Sigmoid colon (tissue), 4 donors: ENCODE results near the gene RNF4.

Source experiments
- EP300 ChIP-seq, 4 donors: sonication (generic); formaldehyde crosslinking; IDR thresholded peaks; one replicate each; pipeline ENCODE4 v1.6.1; 2017; ENCODE audit warnings: antibody characterized with exemption in 4 of 4
- POLR2AphosphoS5 ChIP-seq, 4 donors: sonication (generic); formaldehyde crosslinking; IDR thresholded peaks; one replicate each; pipeline ENCODE4 v1.6.1; 2017; ENCODE audit warnings: antibody characterized with exemption in 4 of 4
- TF ChIP-seq, protein P1 (sequence below), 4 experiments: fragments of 450-650 bp in 3 of 4; fragments of 200-600 bp in 1 of 4; IDR thresholded peaks; one replicate each; pipeline ENCODE4 v1.5.1; 2016 to 2019; ENCODE audit warnings: antibody characterized with exemption in 4 of 4, mild to moderate bottlenecking in 3 of 4, moderate library complexity in 2 of 4

DNA sequence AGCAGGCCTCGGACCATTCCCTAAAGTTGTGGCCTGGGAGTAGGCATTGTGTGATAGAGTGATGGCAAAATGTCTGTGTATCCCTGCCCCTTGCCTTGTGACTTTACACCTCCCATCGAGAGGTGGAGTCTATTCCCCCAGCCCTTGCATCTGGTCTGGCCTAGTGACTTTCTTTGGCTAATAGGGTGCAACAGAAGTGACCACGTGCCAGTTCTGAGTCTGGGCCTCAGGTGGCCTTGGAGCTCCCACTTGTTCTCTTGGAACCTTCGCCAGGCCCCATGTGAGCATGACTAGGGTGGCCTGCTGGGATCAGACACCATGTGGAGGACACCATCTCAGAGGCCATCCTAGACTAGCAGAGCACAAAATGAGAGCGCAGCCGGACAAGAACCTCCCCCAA lies 3.9 kb upstream of the RNF4 start:
- TF ChIP-seq EP300 (IDR thresholded peaks at IDR 0.05) (no peak), POLR2AphosphoS5 (IDR thresholded peaks at IDR 0.05) (no peak)
- TF ChIP-seq, protein P1, sequence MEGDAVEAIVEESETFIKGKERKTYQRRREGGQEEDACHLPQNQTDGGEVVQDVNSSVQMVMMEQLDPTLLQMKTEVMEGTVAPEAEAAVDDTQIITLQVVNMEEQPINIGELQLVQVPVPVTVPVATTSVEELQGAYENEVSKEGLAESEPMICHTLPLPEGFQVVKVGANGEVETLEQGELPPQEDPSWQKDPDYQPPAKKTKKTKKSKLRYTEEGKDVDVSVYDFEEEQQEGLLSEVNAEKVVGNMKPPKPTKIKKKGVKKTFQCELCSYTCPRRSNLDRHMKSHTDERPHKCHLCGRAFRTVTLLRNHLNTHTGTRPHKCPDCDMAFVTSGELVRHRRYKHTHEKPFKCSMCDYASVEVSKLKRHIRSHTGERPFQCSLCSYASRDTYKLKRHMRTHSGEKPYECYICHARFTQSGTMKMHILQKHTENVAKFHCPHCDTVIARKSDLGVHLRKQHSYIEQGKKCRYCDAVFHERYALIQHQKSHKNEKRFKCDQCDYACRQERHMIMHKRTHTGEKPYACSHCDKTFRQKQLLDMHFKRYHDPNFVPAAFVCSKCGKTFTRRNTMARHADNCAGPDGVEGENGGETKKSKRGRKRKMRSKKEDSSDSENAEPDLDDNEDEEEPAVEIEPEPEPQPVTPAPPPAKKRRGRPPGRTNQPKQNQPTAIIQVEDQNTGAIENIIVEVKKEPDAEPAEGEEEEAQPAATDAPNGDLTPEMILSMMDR (IDR thresholded peaks at IDR 0.05): no peak
